ENCODE measurements around the gene SMR3A. TPM values are rescaled to one million over a fixed set of nuclear protein-coding genes. Genes with fewer than 3 reads are reported as not detected.

Gene SMR3A
- total and polyA plus RNA-seq, 2 of the 13 experiments (the other 11 are each of a cell fraction or from before 2014, with no cell fraction given) = not detected

- no peak for TF ChIP-seq KDM3A (CRISPR knock-in tag; IDR thresholded peaks at IDR 0.05; ENCODE audit: low read depth)
- TF ChIP-seq ZNF318 (CRISPR knock-in tag; IDR thresholded peaks at IDR 0.05) = no peak
- no peak for TF ChIP-seq DBP (CRISPR knock-in tag; IDR thresholded peaks at IDR 0.05; ENCODE audit: not compliant biosample characterization)
Observed at GRCh38 chr4:70392057-70392776, 31.7 kb downstream of the SMR3A start (continued).
